HepG2 (cell line): ENCODE results near the gene SLC7A11. TPM values are rescaled to one million over a fixed set of nuclear protein-coding genes. Genes with fewer than 3 reads are reported as not detected.
A peak's percentile ranks its signal among the peaks of the same experiment; 100 is the strongest.

Experiments
- AGO1 ChIP-seq: fragments of 200-400 bp; formaldehyde crosslinking; IDR thresholded peaks from 2 replicates; pipeline ENCODE4 v1.6.1; 2017; ENCODE audit warnings: mild to moderate bottlenecking, low read depth, low read length, moderate library complexity; ENCODE audit not compliant: poor library complexity, severe bottlenecking
- ATF3 ChIP-seq: sonication (generic); formaldehyde crosslinking; IDR thresholded peaks from 2 replicates; pipeline ENCODE4 v1.4.0; 2020; ENCODE audit warnings: missing genetic modification reagents
- DMAP1 ChIP-seq: IDR thresholded peaks from 2 replicates; pipeline ENCODE4 v1.6.1; 2016
- FOXA3 ChIP-seq: IDR thresholded peaks from 2 replicates; pipeline ENCODE4 v1.6.1; 2016; ENCODE audit warnings: missing genetic modification reagents, missing compliant biosample characterization
- FOXP1 ChIP-seq, 2 experiments: fragments of 450-650 bp in 1 of 2; IDR thresholded peaks; 2 replicates each; pipeline ENCODE4 v1.6.1; 2017 to 2018; ENCODE audit warnings: antibody characterized with exemption in 1 of 2
- HHEX ChIP-seq: IDR thresholded peaks from 2 replicates; pipeline ENCODE4 v1.6.1; 2016; ENCODE audit warnings: control low read depth
- HMG20B ChIP-seq: conservative IDR thresholded peaks from 2 replicates; pipeline ENCODE4 v1.6.1; 2016; ENCODE audit warnings: missing genetic modification reagents, missing compliant biosample characterization
- IRF2 ChIP-seq: IDR thresholded peaks from 2 replicates; pipeline ENCODE4 v1.6.1; 2018; ENCODE audit warnings: missing genetic modification reagents, missing compliant biosample characterization
- KAT8 ChIP-seq: IDR thresholded peaks from 2 replicates; pipeline ENCODE4 v1.6.1; 2016; ENCODE audit warnings: missing genetic modification reagents, missing compliant biosample characterization
- NCOA2 ChIP-seq: sonication (generic); formaldehyde crosslinking; IDR thresholded peaks from 2 replicates; pipeline ENCODE4 v1.8.0; 2022; ENCODE audit warnings: inconsistent platforms
- NR1H2 ChIP-seq: sonication (generic); formaldehyde crosslinking; IDR thresholded peaks from 2 replicates; pipeline ENCODE4 v1.8.1; 2022; ENCODE audit warnings: low read depth, missing genetic modification reagents, borderline replicate concordance
- NR2F6 ChIP-seq, 2 experiments: IDR thresholded peaks; 2 replicates each; pipeline ENCODE4 v1.6.1; 2016; ENCODE audit warnings: antibody characterized with exemption in 1 of 2, mild to moderate bottlenecking in 1 of 2
- RARA ChIP-seq: IDR thresholded peaks from 2 replicates; pipeline ENCODE4 v1.6.1; 2016; ENCODE audit warnings: missing genetic modification reagents, missing compliant biosample characterization
- REPIN1 ChIP-seq: sonication (generic); formaldehyde crosslinking; IDR thresholded peaks from 2 replicates; pipeline ENCODE4 v1.8.0; 2022; ENCODE audit warnings: missing genetic modification reagents, low read depth, mild to moderate bottlenecking, borderline replicate concordance
- SSRP1 ChIP-seq: IDR thresholded peaks from 2 replicates; pipeline ENCODE4 v1.6.1; 2016; ENCODE audit warnings: control low read depth
- TSC22D2 ChIP-seq: sonication (generic); formaldehyde crosslinking; IDR thresholded peaks from 2 replicates; pipeline ENCODE4 v1.5.1; 2020; ENCODE audit warnings: missing genetic modification reagents, mild to moderate bottlenecking, borderline replicate concordance
- ZKSCAN5 ChIP-seq: sonication (generic); formaldehyde crosslinking; IDR thresholded peaks from 2 replicates; pipeline ENCODE4 v1.5.1; 2020; ENCODE audit warnings: mild to moderate bottlenecking, missing genetic modification reagents
- ZMAT3 ChIP-seq: sonication (generic); formaldehyde crosslinking; conservative IDR thresholded peaks from 2 replicates; pipeline ENCODE4 v1.7.0; 2021; ENCODE audit warnings: missing genetic modification reagents
- ZNF468 ChIP-seq: sonication (generic); formaldehyde crosslinking; IDR thresholded peaks from 2 replicates; pipeline ENCODE4 v1.8.0; 2022; ENCODE audit warnings: mild to moderate bottlenecking, moderate library complexity, missing genetic modification reagents
- ZNF567 ChIP-seq: sonication (generic); formaldehyde crosslinking; IDR thresholded peaks from 2 replicates; pipeline ENCODE4 v1.8.1; 2023; ENCODE audit warnings: mild to moderate bottlenecking, missing genetic modification reagents, borderline replicate concordance
- ZNF598 ChIP-seq: sonication (generic); formaldehyde crosslinking; IDR thresholded peaks from 2 replicates; pipeline ENCODE4 v1.5.1; 2020; ENCODE audit warnings: mild to moderate bottlenecking, missing genetic modification reagents, borderline replicate concordance
- ZNF644 ChIP-seq: IDR thresholded peaks from 2 replicates; pipeline ENCODE4 v1.6.1; 2016; ENCODE audit warnings: low read depth
- ZSCAN5A ChIP-seq: sonication (generic); formaldehyde crosslinking; IDR thresholded peaks from 2 replicates; pipeline ENCODE4 v1.8.0; 2022; ENCODE audit warnings: mild to moderate bottlenecking, missing genetic modification reagents, borderline replicate concordance
- polyA plus RNA-seq, 8 experiments: library from polyadenylated mRNA; depleted of rRNA in 3 of 8; stranded (reverse) in 7 of 8; unstranded in 1 of 8; fragments of >200 nt; fragmentation: Illumina TruSeq in 4 of 8; extraction: Trizol in 4 of 8; gene quantifications; 2 replicates each; pipeline versions ENCODE4 v1.2.1 to v1.2.3, GENCODE V29; 2011 to 2016; ENCODE audit warnings: low read depth in 4 of 8, missing spikeins in 1 of 8, mixed read lengths in 1 of 8; ENCODE audit not compliant: insufficient read depth in 1 of 8
- total RNA-seq, 5 experiments: library from RNA; depleted of rRNA; stranded (reverse); fragments of >200 nt; fragmentation: Illumina TruSeq; extraction: Trizol; gene quantifications; 2 replicates each; pipeline ENCODE4 v1.2.3, GENCODE V29; 2016; ENCODE audit warnings: low read depth in 1 of 5
- TF ChIP-seq, protein P1 (sequence below): sonication (generic); formaldehyde crosslinking; IDR thresholded peaks from 2 replicates; pipeline ENCODE4 v1.4.0; 2020; ENCODE audit warnings: missing genetic modification reagents
- TF ChIP-seq, protein P2 (sequence below): IDR thresholded peaks from 2 replicates; pipeline ENCODE4 v1.6.1; 2016; ENCODE audit warnings: control low read depth
- TF ChIP-seq, protein P3 (sequence below): IDR thresholded peaks from 2 replicates; pipeline ENCODE4 v1.6.1; 2012; ENCODE audit warnings: low read depth, low read length, improper control_type of control experiment

SLC7A11 gene
- total and polyA plus RNA-seq, 2 of the 13 experiments (the other 11 are each of a cell fraction or from before 2014, with no cell fraction given): 15.7 to 17.5 TPM

DNA sequence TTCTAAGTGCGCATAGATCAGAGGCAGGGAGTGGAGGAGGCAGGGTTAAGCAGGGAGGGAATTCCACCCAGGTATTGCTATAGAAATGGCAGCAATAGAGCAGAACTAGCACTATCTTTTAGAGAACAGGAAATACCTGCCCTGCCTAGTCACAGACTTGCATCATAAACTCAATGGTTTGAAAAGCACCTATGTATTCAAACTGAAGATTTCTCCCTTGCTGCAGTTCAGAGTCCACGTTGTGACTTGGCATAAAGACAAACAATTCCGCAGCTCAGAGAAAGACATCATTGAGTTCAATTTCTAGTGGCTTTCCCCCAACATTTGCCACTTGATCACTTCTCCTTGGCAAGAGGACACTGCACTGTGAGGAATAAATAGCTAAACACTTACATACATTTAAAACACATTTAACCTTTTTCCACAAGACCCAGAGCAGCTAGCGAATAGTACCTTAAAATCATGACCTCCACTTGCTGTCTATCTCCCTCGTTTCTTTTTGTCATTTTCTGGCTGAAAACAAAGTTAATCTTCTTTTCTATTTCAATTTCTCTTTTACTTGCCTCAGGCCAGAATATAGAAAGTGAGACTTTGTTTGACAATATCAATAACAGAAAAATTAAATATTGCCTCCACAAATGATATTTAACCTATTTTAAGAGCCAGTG, 42.4 kb downstream of the SLC7A11 start (continued):
- TF ChIP-seq REPIN1 (CRISPR knock-in tag): peak; percentile 76
- no peak for TF ChIP-seq NR2F6 (IDR thresholded peaks at IDR 0.05)
- TF ChIP-seq NR2F6 (CRISPR knock-in tag; IDR thresholded peaks at IDR 0.05): peak; percentile 75
- TF ChIP-seq NR1H2 (CRISPR knock-in tag): no peak
- TF ChIP-seq, protein P1, sequence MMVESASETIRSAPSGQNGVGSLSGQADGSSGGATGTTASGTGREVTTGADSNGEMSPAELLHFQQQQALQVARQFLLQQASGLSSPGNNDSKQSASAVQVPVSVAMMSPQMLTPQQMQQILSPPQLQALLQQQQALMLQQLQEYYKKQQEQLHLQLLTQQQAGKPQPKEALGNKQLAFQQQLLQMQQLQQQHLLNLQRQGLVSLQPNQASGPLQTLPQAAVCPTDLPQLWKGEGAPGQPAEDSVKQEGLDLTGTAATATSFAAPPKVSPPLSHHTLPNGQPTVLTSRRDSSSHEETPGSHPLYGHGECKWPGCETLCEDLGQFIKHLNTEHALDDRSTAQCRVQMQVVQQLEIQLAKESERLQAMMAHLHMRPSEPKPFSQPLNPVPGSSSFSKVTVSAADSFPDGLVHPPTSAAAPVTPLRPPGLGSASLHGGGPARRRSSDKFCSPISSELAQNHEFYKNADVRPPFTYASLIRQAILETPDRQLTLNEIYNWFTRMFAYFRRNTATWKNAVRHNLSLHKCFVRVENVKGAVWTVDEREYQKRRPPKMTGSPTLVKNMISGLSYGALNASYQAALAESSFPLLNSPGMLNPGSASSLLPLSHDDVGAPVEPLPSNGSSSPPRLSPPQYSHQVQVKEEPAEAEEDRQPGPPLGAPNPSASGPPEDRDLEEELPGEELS (CRISPR knock-in tag): peak; percentile 88
- no peak for TF ChIP-seq HMG20B (CRISPR knock-in tag)
- peak; percentile 80 for TF ChIP-seq KAT8 (CRISPR knock-in tag)
- no peak for TF ChIP-seq ZMAT3
- TF ChIP-seq, protein P2, sequence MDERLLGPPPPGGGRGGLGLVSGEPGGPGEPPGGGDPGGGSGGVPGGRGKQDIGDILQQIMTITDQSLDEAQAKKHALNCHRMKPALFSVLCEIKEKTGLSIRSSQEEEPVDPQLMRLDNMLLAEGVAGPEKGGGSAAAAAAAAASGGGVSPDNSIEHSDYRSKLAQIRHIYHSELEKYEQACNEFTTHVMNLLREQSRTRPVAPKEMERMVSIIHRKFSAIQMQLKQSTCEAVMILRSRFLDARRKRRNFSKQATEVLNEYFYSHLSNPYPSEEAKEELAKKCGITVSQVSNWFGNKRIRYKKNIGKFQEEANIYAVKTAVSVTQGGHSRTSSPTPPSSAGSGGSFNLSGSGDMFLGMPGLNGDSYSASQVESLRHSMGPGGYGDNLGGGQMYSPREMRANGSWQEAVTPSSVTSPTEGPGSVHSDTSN: no peak
- peak; percentile 97 for TF ChIP-seq ATF3 (CRISPR knock-in tag)
- TF ChIP-seq RARA (CRISPR knock-in tag): peak; percentile 57
- TF ChIP-seq NCOA2: peak; percentile 94
- TF ChIP-seq AGO1: no peak
- no peak for TF ChIP-seq FOXP1 (IDR thresholded peaks at IDR 0.05)
- peak; percentile 81 for TF ChIP-seq FOXP1 (CRISPR knock-in tag; IDR thresholded peaks at IDR 0.05)
- no peak for TF ChIP-seq TSC22D2 (CRISPR knock-in tag)
- no peak for TF ChIP-seq ZNF598 (CRISPR knock-in tag)
- no peak for TF ChIP-seq ZKSCAN5 (CRISPR knock-in tag)
- TF ChIP-seq, protein P3, sequence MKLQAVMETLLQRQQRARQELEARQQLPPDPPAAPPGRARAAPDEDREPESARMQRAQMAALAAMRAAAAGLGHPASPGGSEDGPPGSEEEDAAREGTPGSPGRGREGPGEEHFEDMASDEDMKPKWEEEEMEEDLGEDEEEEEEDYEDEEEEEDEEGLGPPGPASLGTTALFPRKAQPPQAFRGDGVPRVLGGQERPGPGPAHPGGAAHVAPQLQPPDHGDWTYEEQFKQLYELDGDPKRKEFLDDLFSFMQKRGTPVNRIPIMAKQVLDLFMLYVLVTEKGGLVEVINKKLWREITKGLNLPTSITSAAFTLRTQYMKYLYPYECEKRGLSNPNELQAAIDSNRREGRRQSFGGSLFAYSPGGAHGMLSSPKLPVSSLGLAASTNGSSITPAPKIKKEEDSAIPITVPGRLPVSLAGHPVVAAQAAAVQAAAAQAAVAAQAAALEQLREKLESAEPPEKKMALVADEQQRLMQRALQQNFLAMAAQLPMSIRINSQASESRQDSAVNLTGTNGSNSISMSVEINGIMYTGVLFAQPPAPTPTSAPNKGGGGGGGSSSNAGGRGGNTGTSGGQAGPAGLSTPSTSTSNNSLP: peak; percentile 15; the same call in 1 of the 2 replicates
- peak; percentile 84 for TF ChIP-seq FOXA3 (CRISPR knock-in tag)
- TF ChIP-seq IRF2 (CRISPR knock-in tag): peak; percentile 89
- TF ChIP-seq ZNF567 (CRISPR knock-in tag): no peak
- no peak for TF ChIP-seq ZNF468 (CRISPR knock-in tag)
- TF ChIP-seq ZSCAN5A (CRISPR knock-in tag): no peak
- peak; percentile 90 for TF ChIP-seq ZNF644 (CRISPR knock-in tag)
- TF ChIP-seq HHEX (CRISPR knock-in tag): no peak
- peak; percentile 76 for TF ChIP-seq DMAP1 (CRISPR knock-in tag)
- TF ChIP-seq SSRP1: 0 out of 2 replicates have a peak, but pooled peaks have one; percentile 34
